KMS-11 (cell line): ENCODE results near the gene ITPR1.
A peak's percentile ranks its signal among the peaks of the same experiment; 100 is the strongest.

Experiments
- H2AFZ ChIP-seq: fragments of 200-600 bp; sonication (generic); 2 replicates; pipeline ENCODE4 v1.6.1; 2016; ENCODE audit warnings: antibody characterized with exemption, mixed run types, low read depth
- H3K27ac ChIP-seq: fragments of 200-600 bp; sonication (generic); 2 replicates; pipeline ENCODE4 v1.6.1; 2016; ENCODE audit warnings: mild to moderate bottlenecking, mixed run types
- H3K27me3 ChIP-seq: fragments of 200-600 bp; sonication (generic); 2 replicates; pipeline ENCODE4 v1.6.1; 2017; ENCODE audit warnings: mild to moderate bottlenecking, low read depth, mixed run types, moderate library complexity; ENCODE audit not compliant: insufficient read depth
- H3K36me3 ChIP-seq: fragments of 200-600 bp; sonication (generic); 2 replicates; pipeline ENCODE4 v1.6.1; 2017; ENCODE audit warnings: mild to moderate bottlenecking, mixed run types; ENCODE audit not compliant: insufficient read depth
- H3K4me1 ChIP-seq: fragments of 200-600 bp; sonication (generic); 2 replicates; pipeline ENCODE4 v1.6.1; 2016; ENCODE audit warnings: mild to moderate bottlenecking, low read depth, mixed run types; ENCODE audit not compliant: poor library complexity, severe bottlenecking
- H3K4me2 ChIP-seq: fragments of 200-600 bp; sonication (generic); 2 replicates; pipeline ENCODE4 v1.7.0; 2016; ENCODE audit warnings: mild to moderate bottlenecking, mixed run types
- H3K4me3 ChIP-seq: fragments of 200-600 bp; sonication (generic); IDR thresholded peaks from 2 replicates; pipeline ENCODE4 v1.6.1; 2017; ENCODE audit warnings: low read depth, low read length, mixed read lengths; ENCODE audit not compliant: insufficient read depth
- H3K79me2 ChIP-seq: fragments of 200-600 bp; sonication (generic); 2 replicates; pipeline ENCODE4 v1.6.1; 2016; ENCODE audit warnings: low read depth, mixed run types; ENCODE audit not compliant: insufficient read depth
- H3K9ac ChIP-seq: fragments of 200-600 bp; sonication (generic); 2 replicates; pipeline ENCODE4 v1.6.1; 2016; ENCODE audit warnings: mild to moderate bottlenecking, mixed run types
- H4K20me1 ChIP-seq: fragments of 200-600 bp; sonication (generic); 2 replicates; pipeline ENCODE4 v1.6.1; 2016; ENCODE audit warnings: mild to moderate bottlenecking, mixed run types; ENCODE audit not compliant: insufficient read depth
- TF ChIP-seq, protein P1 (sequence below): fragments of 200-600 bp; sonication (generic); conservative IDR thresholded peaks from 2 replicates; pipeline ENCODE4 v1.6.1; 2017; ENCODE audit warnings: low read depth, mild to moderate bottlenecking, antibody characterized with exemption, low read length, moderate library complexity, mixed read lengths

Gene ITPR1

DNA sequence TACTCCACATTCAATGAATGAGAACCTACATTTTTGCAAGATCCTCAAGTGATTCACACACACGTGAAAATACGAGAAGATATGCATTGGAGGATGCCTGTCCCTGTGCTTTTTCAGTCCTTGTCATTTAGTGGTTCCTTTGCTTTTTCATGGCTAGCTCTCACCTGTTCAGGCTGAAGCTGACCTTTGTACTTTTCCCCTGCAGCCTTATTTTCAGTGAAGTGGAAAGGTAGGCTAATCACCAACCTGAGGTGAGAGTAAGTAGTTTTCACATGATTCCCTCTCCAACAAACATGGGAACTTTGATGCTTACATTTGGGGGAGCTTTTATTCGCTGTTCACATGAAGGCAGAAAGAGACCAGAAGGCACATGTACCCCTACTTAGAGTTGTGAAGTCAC, 8.3 kb downstream of the ITPR1 start:
- TF ChIP-seq, protein P1, sequence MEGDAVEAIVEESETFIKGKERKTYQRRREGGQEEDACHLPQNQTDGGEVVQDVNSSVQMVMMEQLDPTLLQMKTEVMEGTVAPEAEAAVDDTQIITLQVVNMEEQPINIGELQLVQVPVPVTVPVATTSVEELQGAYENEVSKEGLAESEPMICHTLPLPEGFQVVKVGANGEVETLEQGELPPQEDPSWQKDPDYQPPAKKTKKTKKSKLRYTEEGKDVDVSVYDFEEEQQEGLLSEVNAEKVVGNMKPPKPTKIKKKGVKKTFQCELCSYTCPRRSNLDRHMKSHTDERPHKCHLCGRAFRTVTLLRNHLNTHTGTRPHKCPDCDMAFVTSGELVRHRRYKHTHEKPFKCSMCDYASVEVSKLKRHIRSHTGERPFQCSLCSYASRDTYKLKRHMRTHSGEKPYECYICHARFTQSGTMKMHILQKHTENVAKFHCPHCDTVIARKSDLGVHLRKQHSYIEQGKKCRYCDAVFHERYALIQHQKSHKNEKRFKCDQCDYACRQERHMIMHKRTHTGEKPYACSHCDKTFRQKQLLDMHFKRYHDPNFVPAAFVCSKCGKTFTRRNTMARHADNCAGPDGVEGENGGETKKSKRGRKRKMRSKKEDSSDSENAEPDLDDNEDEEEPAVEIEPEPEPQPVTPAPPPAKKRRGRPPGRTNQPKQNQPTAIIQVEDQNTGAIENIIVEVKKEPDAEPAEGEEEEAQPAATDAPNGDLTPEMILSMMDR, result no peak
- H3K79me2 ChIP-seq, result no peaks in the 10 kb centered on the region
- no peak overlapping the region for H3K4me3 ChIP-seq
- peaks cover 76% of the 10 kb centered on the region for H3K4me1 ChIP-seq
- H2AFZ ChIP-seq, result no peak overlapping the region
- no peak overlapping the region for H3K27ac ChIP-seq
- H4K20me1 ChIP-seq, result no peaks in the 10 kb centered on the region
- no peak overlapping the region for H3K4me2 ChIP-seq
- H3K9ac ChIP-seq, result no peak overlapping the region
- H3K36me3 ChIP-seq, result no peaks in the 10 kb centered on the region
- no peaks in the 10 kb centered on the region for H3K27me3 ChIP-seq

GRCh38 chr3:4501927-4502326, 8.8 kb downstream of the ITPR1 start:
- TF ChIP-seq, protein P1, result no peak
- Histone ChIP-seq H2AFZ (no peak overlapping the region), H3K36me3 (no peaks in the 10 kb centered on the region), H3K4me3 (no peak overlapping the region), H3K27ac (no peak overlapping the region), H3K4me2 (no peak overlapping the region), H3K4me1 (peaks cover 76% of the 10 kb centered on the region), H3K27me3 (no peaks in the 10 kb centered on the region), H3K9ac (no peak overlapping the region), H3K79me2 (no peaks in the 10 kb centered on the region), H4K20me1 (no peaks in the 10 kb centered on the region)

- H4K20me1 ChIP-seq, result no peaks in the 10 kb centered on the region
- no peak overlapping the region for H2AFZ ChIP-seq
- H3K9ac ChIP-seq, result no peak overlapping the region
- peaks cover 76% of the 10 kb centered on the region for H3K4me1 ChIP-seq
- H3K79me2 ChIP-seq, result no peaks in the 10 kb centered on the region
- H3K4me3 ChIP-seq, result no peak overlapping the region
- peak overlapping the region; percentile 91 for H3K4me2 ChIP-seq
- H3K27me3 ChIP-seq, result no peaks in the 10 kb centered on the region
- TF ChIP-seq, protein P1, result no peak
- peak overlapping the region; percentile 10; the same call in 1 of the 2 replicates for H3K27ac ChIP-seq
- H3K36me3 ChIP-seq, result no peaks in the 10 kb centered on the region
Measured at GRCh38 chr3:4503050-4503449, 9.9 kb downstream of the ITPR1 start.

DNA sequence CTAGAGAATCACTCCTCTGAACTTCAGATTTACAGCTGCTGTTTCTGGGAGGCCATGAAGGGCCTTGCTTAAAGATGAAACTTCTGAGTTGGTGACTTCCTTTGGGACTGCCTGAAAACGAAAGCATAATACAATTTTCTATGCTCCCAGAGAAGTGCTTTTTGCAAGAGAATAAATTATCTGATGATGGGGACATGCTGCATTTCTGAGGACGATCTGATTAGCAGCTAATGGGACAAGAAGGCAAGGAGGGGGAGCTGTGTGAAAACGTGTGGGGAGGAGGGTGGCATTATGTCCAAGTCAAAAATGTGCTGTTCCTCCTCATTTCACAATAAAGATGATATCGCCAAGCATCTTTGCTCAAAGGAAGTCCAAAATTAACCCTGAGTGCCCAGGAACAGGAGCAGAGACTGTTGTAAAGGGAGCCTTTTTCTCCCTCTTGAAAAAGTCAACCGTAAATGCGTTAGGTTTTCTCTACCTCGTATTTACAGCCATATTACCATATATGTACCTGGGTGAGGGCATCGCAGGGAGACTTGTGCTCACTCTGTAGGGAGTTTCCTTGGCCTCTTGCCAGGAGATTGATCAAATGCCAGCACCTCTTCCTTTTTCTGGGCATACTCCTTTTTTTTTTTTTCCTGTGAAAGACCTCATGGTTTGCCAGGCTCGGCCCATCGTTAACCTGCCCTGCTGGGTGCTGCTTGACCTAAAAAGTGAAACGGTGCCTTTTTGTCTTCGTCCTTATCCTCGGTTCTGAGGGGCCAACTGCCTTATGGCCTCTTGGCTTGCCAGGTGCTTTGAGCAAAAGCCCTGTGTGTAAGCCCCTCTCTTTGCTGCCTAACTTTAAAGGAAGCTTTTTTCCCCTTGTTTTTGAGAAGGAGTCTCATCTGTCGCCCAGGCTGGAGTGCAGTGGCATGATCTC, 11.5 kb downstream of the ITPR1 start:
- H3K27ac ChIP-seq, result peak overlapping the region; percentile 67
- H3K4me1 ChIP-seq, result peaks cover 89% of the 10 kb centered on the region
- TF ChIP-seq, protein P1, result no peak
- H3K27me3 ChIP-seq, result no peaks in the 10 kb centered on the region
- H4K20me1 ChIP-seq, result no peaks in the 10 kb centered on the region
- H2AFZ ChIP-seq, result peak overlapping the region; percentile 59
- peak overlapping the region; percentile 18; the same call in 1 of the 2 replicates for H3K9ac ChIP-seq
- H3K79me2 ChIP-seq, result no peaks in the 10 kb centered on the region
- peak overlapping the region; percentile 91 for H3K4me2 ChIP-seq
- H3K36me3 ChIP-seq, result no peaks in the 10 kb centered on the region
- H3K4me3 ChIP-seq, result no peak overlapping the region
